Kidney epithelial cell (primary cell): ENCODE results near the gene CADM2. TPM values are rescaled to one million over a fixed set of nuclear protein-coding genes. Genes with fewer than 3 reads are reported as not detected.

Experiments
- DNase-seq: peaks from one replicate; pipeline ENCODE4 v3.0.0-alpha.2; 2010; ENCODE audit warnings: low read depth
- H3K27me3 ChIP-seq: 2 replicates; pipeline ENCODE4 v1.6.0; 2011; ENCODE audit warnings: low read length; ENCODE audit not compliant: control insufficient read depth, insufficient read depth
- H3K36me3 ChIP-seq: 2 replicates; pipeline ENCODE4 v1.5.1; 2011; ENCODE audit warnings: low read length; ENCODE audit not compliant: control insufficient read depth, insufficient read depth
- H3K4me3 ChIP-seq: 2 replicates; pipeline ENCODE4 v1.5.1; 2011; ENCODE audit warnings: low read depth, mild to moderate bottlenecking, control low read depth, low read length
- CTCF ChIP-seq: IDR thresholded peaks from 2 replicates; pipeline ENCODE4 v1.5.1; 2011; ENCODE audit warnings: mild to moderate bottlenecking, moderate library complexity, low read length, control low read depth, inconsistent platforms; ENCODE audit not compliant: insufficient read depth, poor library complexity, severe bottlenecking
- total RNA-seq: library from RNA; depleted of rRNA; stranded (reverse); fragments of >200 nt; gene quantifications from 2 replicates; pipeline ENCODE4 v1.2.3, GENCODE V29; 2015

The CADM2 gene
- total RNA-seq, 1 donor from 2014 or later = 0.42 TPM

- no peak for TF ChIP-seq CTCF
- Histone ChIP-seq H3K4me3 (no peak overlapping the region), H3K36me3 (no peaks in the 10 kb centered on the region), H3K27me3 (no peaks in the 10 kb centered on the region)
- DNase-seq = no peak
Measured at GRCh38 chr3:85930718-85931117, 971.9 kb downstream of the CADM2 start.

GRCh38 chr3:85933326-85933725 lies 974.5 kb downstream of the CADM2 start:
- DNase-seq = no peak
- H3K27me3 ChIP-seq = no peaks in the 10 kb centered on the region
- TF ChIP-seq CTCF = no peak
- H3K4me3 ChIP-seq = no peak overlapping the region
- H3K36me3 ChIP-seq = no peaks in the 10 kb centered on the region

- H3K36me3 ChIP-seq = no peaks in the 10 kb centered on the region
- H3K4me3 ChIP-seq = no peak overlapping the region
- DNase-seq = no peak
- no peaks in the 10 kb centered on the region for H3K27me3 ChIP-seq
- no peak for TF ChIP-seq CTCF
Measured at GRCh38 chr3:85935171-85935570, 976.4 kb downstream of the CADM2 start.

GRCh38 chr3:85939074-85939482 lies 980.3 kb downstream of the CADM2 start:
- TF ChIP-seq CTCF = no peak
- Histone ChIP-seq H3K27me3 (no peaks in the 10 kb centered on the region), H3K36me3 (no peaks in the 10 kb centered on the region), H3K4me3 (no peak overlapping the region)
- DNase-seq = no peak

- DNase-seq = no peak
- Histone ChIP-seq H3K27me3 (no peaks in the 10 kb centered on the region), H3K4me3 (no peak overlapping the region), H3K36me3 (no peaks in the 10 kb centered on the region)
- TF ChIP-seq CTCF = no peak
Measured at GRCh38 chr3:85950435-85950834, 991.6 kb downstream of the CADM2 start.

GRCh38 chr3:85960793-85961192 lies 1002.0 kb downstream of the CADM2 start:
- H3K4me3 ChIP-seq = no peak overlapping the region
- H3K36me3 ChIP-seq = no peaks in the 10 kb centered on the region
- no peak for TF ChIP-seq CTCF
- no peaks in the 10 kb centered on the region for H3K27me3 ChIP-seq
- no peak for DNase-seq
